HL-60/S4 treated with phorbol 12-myristate 13-acetate at 8.2 ng/mL for 4 days and 3 days (cell line): ENCODE data around the gene ZNF280D.

Experiments used
- in situ Hi-C: fragments of 300-500 bp; cut with MboI; formaldehyde crosslinking; loops from 2 replicates; pipeline ENCODE4 v1.15.0; 2022; ENCODE audit warnings: low sequenced_read_pairs

Gene ZNF280D

DNA sequence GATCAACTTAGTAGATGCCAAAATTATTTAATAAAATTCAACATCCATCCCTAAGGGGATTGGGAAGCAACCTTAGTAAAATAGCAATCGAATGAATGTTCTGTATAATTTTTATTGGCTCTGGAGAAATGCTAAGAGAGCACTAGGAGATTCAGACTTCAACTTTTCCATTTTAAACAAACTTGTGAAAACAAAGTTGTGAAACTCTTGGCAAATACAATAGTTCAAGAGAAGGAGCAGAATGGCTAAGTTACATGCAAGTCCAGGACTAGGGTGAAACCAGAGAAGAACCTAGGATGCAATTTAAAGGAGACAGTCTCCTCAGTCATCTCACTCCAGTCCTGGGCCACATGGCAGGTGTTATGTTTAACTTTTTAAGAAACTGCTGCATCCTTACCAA is 16.7 kb upstream of the ZNF280D start:
- in situ Hi-C loops: no loop called here

DNA sequence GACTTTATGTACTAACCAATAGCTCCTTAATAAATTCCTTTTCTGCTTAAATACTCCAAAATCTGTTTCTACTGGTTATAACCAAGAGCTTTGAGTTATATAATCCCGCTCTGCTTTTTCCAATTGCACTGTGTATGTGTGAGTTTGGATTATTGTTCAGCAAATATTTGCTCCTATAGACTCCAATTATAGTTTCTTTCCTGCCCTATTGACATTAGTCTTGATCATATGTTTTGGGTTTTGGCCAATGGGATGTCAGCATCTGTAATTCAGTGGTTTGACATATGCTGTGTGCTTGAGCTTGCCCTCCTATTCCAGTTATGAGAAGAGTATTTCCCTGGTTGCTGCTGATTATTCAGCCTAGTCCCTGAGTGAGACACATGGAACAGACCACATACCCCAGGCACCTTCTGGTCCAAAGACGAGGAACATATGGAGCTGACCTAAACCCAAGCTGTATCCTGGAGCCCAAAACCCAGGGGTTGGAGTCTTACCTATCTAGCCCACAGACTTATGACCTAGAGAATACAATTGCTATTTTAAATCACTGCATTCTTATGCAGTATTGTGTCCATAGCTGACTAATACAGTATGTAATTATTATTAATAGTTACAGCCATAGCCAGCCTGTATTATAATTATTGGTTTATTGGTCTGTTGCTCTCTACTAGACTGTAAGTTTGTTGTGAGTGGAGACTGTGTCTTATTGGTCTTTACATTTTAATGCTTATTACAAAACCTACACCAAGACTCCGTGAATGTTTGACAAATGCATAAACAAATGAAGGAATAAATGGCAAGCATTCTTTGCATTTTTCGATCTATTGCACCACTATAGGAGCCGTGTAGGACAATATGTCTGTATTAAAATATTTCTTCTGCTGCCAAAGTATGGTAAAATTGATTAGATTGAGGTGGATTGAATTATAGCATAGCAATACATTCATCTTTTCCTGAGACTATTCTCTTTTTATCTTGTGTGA is 11.7 kb upstream of the ZNF280D start:
- in situ Hi-C loops: no loop called here

DNA sequence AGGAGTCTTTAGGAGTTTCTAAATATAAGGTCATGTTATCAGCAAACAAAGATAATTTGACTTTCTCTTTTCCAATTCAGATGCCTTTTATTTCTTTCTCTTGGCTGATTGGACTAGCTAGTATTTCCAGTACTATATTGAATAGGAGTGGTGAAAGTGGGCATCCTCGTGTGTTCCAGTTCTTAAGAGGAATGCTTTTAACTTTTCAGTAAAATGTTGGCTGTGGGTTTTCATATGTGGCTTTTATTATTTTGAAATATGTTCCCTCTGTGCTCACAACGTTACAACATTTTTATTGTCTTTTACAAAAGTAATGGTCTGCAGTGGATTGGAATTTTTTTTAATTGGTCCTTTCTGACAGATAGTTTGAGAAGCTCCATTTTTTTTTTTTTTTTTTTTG is 8.2 kb upstream of the ZNF280D start:
- in situ Hi-C loops: no loop called here

DNA sequence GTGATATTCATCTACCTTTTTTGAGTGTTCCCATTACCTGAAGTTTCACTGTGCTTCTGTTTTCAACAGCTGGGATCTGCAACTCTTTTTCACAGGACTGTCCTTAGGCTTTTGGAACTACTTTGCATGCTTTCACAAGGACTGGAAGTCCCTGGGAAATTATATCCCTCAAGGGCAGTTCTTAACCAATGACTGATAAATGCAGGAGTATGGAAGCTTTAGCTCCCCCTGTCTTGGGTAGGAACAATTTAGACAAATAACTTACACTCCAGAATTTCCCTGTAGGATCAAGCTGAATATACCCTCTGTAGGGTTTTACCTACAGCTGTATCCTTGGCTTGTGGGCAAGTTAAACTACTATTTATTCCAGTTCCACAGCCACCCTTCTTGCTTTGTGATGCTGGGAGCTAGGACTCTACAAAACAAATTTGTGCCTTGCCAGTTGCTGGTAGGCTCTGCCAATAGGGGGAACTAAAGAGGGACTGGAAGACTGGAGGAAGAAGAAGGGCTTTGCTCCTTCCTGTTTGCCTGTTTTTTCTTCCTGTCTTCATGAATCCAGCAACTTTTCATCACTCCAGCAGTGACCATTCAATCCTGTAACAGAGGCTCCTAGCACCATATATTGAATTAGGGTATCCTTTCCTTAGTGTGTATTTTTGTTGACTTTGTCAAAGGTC is 6.8 kb upstream of the ZNF280D start:
- in situ Hi-C loops: no loop called here

DNA sequence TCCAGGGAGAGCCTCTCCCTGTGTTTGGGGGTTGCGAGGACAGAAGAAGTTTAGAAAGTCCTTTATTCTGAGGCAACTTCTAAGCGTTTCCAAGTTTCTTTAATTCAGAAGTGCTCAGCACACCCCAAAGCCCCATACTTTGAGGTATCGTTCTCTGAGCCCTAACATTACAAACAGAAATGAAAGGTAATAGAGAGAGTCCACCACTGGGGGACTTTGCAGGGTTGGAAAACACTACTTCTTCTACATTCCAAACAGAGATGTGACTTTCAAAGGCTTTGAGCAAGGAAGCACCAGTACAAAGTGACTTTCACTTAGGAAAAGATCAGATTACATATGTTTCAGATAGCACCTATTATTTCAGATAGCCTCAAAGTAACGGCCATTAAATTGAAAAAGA is 6.2 kb upstream of the ZNF280D start:
- in situ Hi-C loops: no loop called here

DNA sequence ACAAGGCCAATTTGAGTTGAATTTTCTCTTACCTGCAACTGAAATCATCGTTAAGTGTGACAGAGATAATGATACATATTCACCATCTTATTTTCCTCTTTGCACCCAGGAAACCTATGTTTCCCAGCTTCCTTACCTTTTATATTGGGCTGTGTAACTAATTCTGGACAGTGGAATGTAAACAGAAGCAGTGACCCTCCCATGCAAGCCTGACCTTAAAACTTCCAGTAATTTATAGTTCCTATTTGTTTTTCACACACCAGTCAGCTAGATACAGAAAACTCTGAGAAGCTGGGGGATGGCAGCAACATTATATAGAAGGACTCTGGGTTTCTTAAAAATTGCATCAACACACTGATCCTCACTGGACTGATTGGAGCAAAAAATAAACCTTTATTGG is 4.5 kb upstream of the ZNF280D start:
- in situ Hi-C loops: no loop called here

DNA sequence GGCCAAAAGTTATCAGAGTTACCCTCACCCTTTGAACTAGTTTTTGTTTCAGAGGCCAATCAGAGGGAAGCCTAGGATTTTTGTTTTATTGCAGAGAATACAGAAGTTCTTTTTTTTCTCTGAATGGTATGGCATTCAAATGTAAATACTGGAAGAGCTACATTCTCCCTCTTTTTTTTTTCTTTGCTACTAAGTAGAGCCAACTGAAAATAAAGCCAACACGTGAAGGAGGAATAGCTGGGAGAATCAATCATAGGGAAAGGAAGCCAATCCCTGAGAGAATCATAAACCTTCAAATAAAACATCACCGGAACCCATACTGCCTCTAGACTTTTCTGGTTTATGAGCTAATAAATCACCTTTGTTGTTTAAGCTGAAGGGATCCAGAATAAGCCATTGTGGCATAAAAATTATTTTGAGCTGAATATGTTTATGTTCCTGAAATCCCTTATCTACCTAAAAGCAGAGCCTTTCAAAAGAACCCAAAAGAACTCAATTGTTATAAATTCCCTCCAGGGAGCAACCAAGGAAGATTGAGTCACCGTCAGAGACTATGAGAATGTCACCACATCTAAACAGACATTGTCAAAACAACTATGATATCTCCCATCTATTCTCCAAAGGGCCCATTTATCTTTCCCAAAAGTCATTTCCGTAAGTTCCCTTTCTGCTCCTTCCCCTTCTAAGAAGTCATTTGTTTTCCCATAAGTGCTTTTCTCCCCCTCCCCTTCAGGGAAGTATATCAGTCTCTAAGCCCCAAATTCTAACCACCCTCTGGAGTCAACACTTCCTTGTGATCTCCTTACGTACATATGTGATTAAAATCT is 3.8 kb upstream of the ZNF280D start:
- in situ Hi-C loops: no loop called here

DNA sequence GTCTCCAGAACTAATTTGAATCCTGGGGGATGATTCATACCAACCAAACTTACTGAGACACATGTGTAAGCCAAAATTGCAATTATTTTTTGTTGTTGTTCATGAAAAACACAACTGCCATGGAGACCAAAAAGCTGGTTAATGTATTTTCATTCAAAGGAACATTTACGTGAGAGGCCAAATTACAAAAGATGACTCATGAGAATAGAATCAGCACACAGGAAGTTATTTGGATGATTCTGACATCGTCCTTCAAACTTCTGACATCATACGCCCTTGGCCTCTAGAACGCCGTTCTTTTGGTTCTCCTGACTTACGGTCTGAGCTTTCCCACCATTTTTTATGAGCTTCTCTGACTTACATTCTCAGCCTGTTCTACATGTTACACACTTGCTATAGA is 3.0 kb upstream of the ZNF280D start:
- in situ Hi-C loops: no loop called here

DNA sequence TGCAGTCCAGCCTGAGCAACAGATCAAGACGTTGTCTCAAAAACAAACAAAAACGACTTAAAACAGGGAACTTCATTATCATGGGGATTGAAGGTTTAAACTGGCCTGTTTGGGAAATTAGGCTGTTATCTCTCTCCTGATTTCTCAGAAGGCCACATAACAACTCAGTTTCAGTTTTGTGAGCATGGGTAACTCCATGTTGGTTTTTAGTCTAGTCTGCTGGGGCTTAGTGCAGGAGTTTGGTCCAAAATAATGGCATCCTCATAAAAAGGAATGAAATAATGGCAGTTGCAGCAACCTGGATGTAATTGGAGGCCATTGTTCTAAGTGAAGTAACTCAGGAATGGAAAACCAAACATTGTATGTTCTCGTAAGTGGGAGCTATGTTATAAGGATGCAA is 2.3 kb upstream of the ZNF280D start:
- in situ Hi-C loops: no loop called here

DNA sequence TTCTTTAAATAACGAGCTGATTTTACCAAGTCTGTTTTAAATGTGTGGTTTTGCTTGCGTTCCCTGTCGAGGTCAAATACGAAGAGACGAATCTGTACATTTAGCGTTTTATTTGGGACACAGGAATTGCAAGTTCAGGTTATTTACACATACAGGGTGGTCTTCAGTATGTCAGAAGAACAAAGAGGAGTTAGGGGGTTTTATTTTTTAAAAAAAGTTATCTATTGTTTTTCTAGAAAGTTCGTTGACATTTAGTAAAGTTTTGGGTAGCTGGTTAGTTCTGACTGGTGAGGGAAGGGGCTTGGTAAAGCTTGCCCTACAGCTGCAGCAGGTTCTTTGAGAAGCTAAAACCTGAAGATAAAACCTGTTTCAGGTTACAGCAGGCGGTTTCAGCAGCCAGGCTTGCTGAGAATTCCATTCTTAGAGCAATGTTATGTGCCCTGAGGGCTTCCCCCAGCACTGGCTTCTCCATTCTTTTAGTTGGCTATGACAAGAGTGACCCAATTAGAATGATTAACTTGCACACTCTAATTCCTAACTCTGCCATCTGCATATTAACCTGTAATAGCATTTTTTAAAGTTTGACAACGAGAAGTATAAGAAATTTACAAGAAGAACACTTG is 815 bp upstream of the ZNF280D start:
- in situ Hi-C loops: no loop called here

DNA sequence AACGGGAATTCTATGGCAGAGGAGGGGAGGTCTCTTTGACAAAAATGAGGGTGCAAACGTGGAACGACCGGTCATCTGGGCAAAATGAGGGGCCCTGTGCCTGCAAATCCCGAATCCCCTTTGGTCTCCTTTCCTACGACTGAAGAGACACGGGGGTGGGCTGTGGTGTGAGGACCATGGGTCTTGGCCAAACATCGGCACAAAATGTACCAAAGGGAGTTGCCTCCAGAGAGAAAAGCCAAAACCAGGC is 498 bp downstream of the ZNF280D start:
- in situ Hi-C loops: no loop called here

DNA sequence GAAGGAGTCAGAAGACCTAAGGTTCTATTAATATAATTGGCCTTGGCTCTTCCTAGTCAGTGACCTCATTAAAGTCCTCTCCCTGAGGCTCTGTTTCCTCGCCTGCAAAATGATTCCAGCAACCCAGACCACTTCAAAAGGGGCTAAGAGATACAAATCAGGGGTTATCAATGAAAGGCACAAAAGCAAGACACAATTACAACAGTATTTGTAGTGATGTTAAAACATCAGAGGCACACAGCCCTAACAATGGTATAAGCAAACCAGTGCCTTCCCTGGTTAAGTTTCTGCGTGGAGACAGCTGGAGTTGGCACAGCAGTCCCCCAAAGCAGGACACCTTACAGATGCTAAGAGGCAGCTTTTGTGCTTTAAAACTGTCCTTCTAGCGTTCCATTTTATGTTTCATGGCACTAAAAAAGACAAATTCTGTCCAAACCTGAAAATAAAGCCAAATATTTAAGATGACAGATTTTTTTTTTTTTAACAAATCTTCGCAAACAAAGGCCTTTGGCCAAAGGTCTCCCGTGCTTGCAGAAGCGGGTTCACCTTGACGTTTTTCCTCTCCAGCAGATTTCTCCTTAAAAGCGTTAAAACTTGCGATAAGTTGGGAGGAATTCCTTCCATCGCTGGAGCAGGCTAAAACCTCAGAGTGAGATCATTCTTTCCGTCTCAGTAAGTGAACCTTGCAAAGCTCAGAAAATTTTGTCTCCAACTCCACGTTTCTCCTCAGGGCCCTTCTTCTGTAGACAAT is 999 bp downstream of the ZNF280D start:
- in situ Hi-C loops: no loop called here

DNA sequence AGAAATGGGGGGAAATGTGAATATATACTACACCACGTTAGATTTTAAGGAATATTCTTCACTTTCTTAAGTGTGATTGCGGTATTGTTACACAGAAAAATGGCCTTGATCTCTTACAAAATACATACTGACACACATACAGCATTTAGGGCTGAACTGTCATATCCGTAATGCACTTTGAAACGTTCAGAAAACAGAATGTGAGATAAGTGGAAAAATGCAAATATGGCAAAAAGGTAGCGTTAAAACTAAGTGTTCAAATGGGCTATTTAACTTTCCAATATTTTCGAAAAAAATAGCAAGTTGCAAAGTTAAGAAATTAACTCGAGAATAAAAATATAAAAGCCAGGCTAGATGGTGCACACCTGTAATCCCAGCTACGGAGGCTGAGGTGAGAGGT is 1.8 kb downstream of the ZNF280D start:
- in situ Hi-C loops: no loop called here

DNA sequence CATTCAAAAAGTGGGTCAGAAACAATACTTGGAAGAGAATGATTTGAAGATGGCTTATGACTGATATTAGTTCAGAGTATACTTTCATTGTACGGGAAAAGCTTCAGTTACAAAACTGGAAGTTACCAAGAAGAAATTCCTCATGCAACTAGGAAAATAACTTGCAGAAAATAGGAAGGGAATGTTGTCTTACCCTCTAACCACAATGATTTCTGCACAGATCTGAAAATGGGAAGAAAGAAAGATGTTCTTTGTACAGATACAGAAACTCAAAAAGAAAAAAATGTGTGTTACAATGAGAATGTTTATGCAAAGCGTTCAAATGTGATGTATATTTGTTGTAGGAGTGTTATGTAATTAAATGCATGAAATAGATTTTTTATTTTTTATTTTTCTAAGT is 3.7 kb downstream of the ZNF280D start:
- in situ Hi-C loops: no loop called here

DNA sequence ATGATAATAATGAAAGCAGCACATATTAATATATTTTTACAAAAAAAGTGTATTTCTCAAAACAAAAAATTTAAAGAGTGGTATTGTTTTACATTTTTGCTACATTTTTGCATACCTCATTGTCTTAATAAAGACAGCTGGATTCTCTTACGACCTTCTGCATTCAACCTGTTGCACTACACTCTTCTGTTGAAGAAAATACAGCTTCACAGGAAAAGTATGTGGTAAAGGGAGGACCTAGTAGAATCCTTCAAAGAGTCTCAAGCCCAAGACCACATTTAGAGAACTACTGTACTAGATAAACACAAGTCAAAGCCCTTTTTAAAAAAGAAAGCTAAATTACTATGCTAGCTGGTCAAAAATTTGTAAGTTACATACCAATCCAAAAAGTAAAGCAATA is 7.9 kb downstream of the ZNF280D start:
- in situ Hi-C loops: no loop called here

DNA sequence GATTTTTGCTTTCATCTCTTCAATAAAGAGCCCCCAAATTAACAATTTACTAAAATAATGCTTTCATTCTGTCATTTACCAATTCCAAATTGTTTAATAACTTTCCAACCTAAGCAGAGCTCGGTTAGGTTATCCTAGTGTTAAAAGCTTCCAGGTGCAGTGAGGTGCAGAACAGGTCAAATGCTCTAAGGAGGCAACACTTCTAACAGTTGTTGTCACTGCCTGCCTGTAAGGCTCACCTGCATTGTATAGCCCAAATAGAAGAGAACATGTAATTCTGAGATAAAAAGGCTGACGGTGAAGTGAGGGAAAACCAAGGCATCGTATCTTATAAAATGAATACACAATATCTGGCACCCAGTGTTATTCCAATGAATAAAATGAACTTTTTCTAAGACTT is 9.1 kb downstream of the ZNF280D start:
- in situ Hi-C loops: no loop called here

DNA sequence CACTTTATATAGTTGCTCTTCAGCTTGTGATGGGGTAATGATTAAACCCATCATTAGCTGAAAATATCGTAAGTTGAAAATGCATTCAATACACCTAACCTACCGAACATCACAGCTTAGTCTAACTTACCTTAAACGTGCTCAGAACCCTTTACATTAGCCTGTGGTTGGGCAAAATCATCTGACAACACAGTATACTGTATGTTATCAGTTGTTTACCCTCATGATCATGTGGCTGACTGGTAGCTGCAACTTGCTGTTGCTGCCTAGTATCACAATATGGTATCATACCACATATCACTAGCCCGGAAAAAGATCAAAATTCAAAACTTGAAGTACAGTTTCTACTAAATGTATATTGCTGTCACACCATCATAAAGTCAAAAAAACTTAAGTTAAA is 9.5 kb downstream of the ZNF280D start:
- in situ Hi-C loops: no loop called here

DNA sequence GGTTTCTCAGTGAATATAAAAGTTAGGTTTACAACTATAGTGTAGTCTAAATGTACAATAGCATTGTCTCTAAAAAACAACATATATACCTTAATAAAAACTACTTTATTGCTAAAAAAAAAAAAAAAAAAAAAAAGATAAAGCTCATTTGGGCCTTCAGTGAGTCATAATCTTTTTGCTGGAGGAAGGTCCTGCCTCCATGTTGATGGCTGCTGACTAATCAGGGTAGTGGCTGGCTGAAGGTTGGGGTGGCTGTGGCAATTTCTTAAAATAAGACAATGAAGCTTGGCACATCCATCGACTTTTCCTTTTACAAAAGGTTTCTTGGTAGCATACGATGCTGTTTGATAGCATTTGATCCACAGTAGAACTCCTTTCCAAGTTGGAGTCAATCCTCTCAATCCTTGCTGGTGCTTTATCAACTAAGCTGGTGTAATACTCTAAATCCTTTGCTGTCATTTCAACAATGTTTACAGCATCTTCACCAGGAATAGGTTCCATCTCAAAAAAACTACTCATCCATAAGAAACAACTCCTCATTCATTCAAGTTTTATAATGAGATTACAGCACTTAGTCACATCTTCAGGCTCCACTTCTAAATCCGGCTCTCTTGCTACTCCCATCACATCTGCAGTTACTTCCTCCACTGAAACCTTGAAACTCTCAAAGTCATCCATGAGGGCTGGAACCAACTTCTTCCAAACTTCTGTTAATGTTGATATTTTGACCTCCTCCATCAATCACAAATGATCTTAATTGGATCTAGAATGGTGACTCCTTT is 13.3 kb downstream of the ZNF280D start:
- in situ Hi-C loops: no loop called here

DNA sequence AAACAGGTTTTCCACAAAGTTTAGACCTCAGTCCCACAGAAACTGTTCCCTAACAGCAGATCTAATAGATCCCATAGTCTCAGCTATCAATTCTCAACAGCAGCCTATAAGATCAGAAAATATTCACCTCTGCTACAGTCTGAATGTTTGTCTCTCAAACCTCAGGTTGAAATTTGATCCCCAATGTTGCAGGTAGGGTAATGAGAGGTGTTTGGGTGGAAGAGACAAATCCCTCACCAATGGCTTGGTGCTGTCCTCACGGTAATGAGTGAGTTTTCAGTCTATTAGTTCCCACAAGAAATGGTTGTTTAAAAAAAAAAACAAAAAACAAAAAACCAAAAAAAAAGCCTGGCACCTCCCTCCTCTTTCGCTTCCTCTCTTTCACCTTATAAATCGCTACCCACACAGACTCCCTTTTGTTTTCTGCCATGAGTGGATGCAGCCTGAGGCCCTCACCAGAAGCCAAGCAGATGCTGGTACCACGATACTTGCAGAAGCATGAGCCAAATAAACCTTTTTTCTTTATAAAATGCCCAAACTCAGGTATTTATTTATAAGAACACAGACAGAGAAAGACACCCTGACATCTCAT is 14.2 kb downstream of the ZNF280D start:
- in situ Hi-C loops: no loop called here
